Measurements from ENCODE around the gene PLEKHH1.

PLEKHH1 gene

GRCh38 chr14:67571275-67571990 lies 38.3 kb downstream of the PLEKHH1 start:
- peak; percentile 83 for DNase-seq (ENCODE audit: low spot score)
- peak; percentile 90 for TF ChIP-seq CTCF (IDR thresholded peaks at IDR 0.05; ENCODE audit: borderline replicate concordance, control extremely low read depth, extremely low read depth, insufficient read depth, missing control alignments)
- in situ Hi-C loops (cut with MboI; ENCODE audit: low sequenced_read_pairs, unreplicated experiment) = no loop called here

- in situ Hi-C loops (cut with MboI; ENCODE audit: low sequenced_read_pairs, unreplicated experiment) = no loop called here
These were observed 38.9 kb downstream of the PLEKHH1 start for GRCh38 chr14:67571991-67572323.

GRCh38 chr14:67572608-67573007 lies 39.5 kb downstream of the PLEKHH1 start:
- in situ Hi-C loops (cut with MboI; ENCODE audit: low sequenced_read_pairs, unreplicated experiment) = no loop called here
- TF ChIP-seq CTCF (IDR thresholded peaks at IDR 0.05; ENCODE audit: borderline replicate concordance, control extremely low read depth, extremely low read depth, insufficient read depth, missing control alignments) = no peak
- DNase-seq (ENCODE audit: low spot score) = no peak

More at GRCh38 chr14:67571991-67572323, 38.9 kb downstream of the PLEKHH1 start:
- TF ChIP-seq CTCF (IDR thresholded peaks at IDR 0.05; ENCODE audit: borderline replicate concordance, control extremely low read depth, extremely low read depth, insufficient read depth, missing control alignments) = no peak
- no peak for DNase-seq (ENCODE audit: low spot score)

- in situ Hi-C loops (cut with MboI; ENCODE audit: low sequenced_read_pairs, unreplicated experiment) = no loop called here
- no peak for TF ChIP-seq CTCF (IDR thresholded peaks at IDR 0.05; ENCODE audit: borderline replicate concordance, control extremely low read depth, extremely low read depth, insufficient read depth, missing control alignments)
These were observed 40.3 kb downstream of the PLEKHH1 start for GRCh38 chr14:67573228-67574010.

GRCh38 chr14:67574156-67574555 lies 41.1 kb downstream of the PLEKHH1 start:
- in situ Hi-C loops (cut with MboI; ENCODE audit: low sequenced_read_pairs, unreplicated experiment) = no loop called here
- TF ChIP-seq CTCF (IDR thresholded peaks at IDR 0.05; ENCODE audit: borderline replicate concordance, control extremely low read depth, extremely low read depth, insufficient read depth, missing control alignments) = no peak

More at GRCh38 chr14:67573228-67574010, 40.3 kb downstream of the PLEKHH1 start:
- no peak for DNase-seq (ENCODE audit: low spot score)

GRCh38 chr14:67574806-67575205 lies 41.7 kb downstream of the PLEKHH1 start:
- DNase-seq (ENCODE audit: low spot score) = no peak
- in situ Hi-C loops (cut with MboI; ENCODE audit: low sequenced_read_pairs, unreplicated experiment) = no loop called here

More at GRCh38 chr14:67574156-67574555, 41.1 kb downstream of the PLEKHH1 start:
- DNase-seq (ENCODE audit: low spot score) = no peak

More at GRCh38 chr14:67574806-67575205, 41.7 kb downstream of the PLEKHH1 start:
- no peak for TF ChIP-seq CTCF (IDR thresholded peaks at IDR 0.05; ENCODE audit: borderline replicate concordance, control extremely low read depth, extremely low read depth, insufficient read depth, missing control alignments)

All from GM13976 (cell line).